GM18498 (cell line): ENCODE measurements around the gene DHX58.
A peak's percentile ranks its signal among the peaks of the same experiment; 100 is the strongest.
"Not testable (repeated sequence)": the region's sequence is repeated elsewhere in the genome, so short reads cannot be mapped to it uniquely, and the experiment has no call there.

Experiments
- ATAC-seq: cut with Tn5 transposase; IDR thresholded peaks from one replicate; pipeline ENCODE4 v1.9.1; 2021; ENCODE audit warnings: mild to moderate bottlenecking, moderate library complexity; ENCODE audit not compliant: unreplicated experiment

Gene DHX58

GRCh38 chr17:42112552-42113176 lies at the start of gene DHX58:
Gene DHX58 (minus strand): TSS chr17:42112714. CDS start chr17:42111892, 822 bp downstream.
- peak; percentile 60 for ATAC-seq

DNA sequence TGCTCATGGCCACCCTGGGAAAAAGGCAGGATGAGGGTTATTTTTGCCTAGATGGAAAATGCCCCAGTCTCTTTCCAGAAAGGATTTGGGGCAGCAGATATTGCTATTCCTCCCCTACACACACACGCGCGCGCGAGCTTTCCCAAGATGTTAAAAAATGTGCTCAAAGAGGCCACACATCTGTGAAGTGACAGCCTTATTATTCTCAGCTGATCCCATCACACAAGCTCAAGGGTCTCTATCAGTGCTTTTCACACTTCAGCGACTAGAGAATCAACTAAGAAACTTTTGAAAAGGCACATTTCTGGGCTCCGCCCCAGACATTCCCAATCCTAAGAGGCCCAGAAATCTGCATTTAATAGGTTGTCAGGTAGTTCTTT lies 48.0 kb upstream of the DHX58 start:
- ATAC-seq = no peak

- no peak for ATAC-seq
Measured at GRCh38 chr17:42159796-42160530, 47.4 kb upstream of the DHX58 start.

GRCh38 chr17:42155614-42156045 lies 43.1 kb upstream of the DHX58 start:
- no peak for ATAC-seq

- ATAC-seq = no peak
Measured at GRCh38 chr17:42153919-42154742, 41.6 kb upstream of the DHX58 start.

DNA sequence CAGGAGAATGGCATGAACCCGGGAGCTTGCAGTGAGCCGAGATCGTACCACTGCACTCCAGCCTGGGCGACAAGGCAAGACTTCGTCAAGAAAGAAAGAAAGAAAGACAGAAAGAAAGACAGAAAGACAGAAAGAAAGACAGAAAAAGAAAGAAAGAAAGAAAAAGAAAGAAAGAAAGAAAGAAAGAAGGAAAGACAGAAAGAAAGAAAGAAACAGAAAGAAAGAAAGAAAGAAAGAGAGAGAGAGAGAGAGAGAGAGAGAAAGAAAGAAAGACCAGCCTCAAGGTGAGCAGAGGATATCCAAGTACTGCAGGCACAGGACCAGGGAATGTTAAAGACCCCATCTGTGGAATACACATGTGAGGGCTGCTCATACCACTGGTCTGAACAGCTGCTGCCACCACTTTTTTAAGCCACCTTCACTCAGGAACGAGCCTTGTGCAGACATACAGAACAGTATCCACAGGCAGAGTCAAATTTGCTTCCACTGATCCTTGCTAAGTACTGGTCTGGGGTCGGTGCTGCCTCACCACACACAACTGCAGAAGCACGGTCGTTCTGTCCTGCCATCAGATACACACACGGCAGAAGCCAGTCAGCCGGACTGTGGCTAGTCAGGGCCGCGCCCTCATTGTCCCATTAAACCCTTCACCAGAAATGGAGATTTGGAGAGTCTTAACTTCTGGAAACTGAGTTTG lies 34.5 kb upstream of the DHX58 start:
- ATAC-seq = no peak

DNA sequence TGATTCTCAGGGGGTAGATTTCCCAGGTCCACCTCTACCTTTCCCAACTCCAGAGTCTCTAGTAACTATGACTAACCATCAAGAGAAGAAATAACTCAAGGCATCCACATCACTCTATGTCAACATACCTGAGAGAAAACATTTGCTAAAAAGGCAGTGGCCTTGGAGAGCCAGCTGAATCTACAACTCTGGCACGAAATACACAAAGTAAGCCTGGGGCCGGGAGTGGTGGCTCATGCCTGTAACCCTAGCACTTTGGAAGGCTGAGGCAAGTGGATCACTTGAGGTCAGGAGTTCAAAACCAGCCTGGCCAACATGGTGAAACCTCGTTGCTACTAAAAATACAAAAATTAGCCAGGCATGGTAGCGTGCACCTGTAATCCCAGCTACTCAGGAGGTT lies 30.6 kb upstream of the DHX58 start:
- not testable (repeated sequence) for ATAC-seq

GRCh38 chr17:42142371-42142896 lies 29.9 kb upstream of the DHX58 start:
- ATAC-seq = no peak

- ATAC-seq = no peak
Measured at GRCh38 chr17:42141382-42141781, 28.9 kb upstream of the DHX58 start.

- ATAC-seq = not testable (repeated sequence)
Measured at GRCh38 chr17:42140690-42141089, 28.2 kb upstream of the DHX58 start.

DNA sequence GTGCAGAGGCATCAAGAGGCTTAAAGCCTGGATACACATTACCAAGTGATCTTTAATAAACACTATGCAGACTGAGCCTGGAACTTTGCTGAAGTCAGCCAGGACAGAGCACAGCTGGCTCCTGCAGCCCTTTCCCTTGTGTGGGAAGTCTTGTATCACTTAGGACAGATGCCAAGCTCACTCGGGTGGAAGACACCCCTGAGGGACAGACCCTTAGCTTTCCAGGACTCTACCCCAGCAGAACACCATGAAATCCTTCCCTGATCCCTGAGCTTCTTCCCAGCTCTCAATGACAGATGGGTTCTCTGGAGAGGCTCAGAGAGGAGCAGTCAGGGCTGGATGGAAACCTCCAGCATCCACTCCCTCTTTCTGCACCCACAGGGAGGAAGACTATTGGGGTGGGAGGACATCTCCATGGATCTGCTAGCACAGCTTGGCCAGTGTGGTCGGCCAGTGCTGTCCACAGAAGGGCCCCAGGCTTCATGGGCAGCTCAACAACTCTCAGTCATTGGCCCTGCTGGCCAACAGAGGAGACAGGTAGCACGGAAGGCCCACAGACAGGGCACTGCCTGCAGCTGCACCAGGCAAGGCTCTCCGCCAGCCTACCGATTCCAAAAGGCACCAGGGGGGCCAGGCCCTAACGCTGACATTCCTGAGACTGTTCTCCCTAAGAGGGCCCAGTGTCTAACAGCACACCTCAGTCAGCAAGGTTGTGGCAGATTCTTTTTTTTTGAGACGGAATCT lies 26.4 kb upstream of the DHX58 start:
- no peak for ATAC-seq

DNA sequence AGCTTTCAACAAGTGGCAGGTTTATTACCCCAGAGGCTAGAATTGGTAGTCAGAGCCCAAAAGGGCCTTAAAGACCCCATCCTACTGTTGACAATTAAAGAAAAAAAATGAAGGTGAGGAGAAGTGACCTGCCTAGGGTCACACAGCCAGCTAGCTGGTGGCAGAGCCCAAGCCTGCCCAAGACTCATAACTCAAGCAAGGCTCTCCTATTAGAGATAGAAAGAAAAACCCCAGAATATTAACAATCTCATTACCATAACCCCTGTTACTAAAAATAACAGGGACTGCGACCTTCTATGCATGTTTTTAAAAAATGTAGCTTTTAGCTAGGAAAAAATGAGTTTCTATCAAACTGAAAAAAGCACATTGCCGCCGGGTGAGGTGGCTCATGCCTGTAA lies 24.1 kb upstream of the DHX58 start:
- ATAC-seq = no peak

- no peak for ATAC-seq
Measured at GRCh38 chr17:42135664-42136653, 23.4 kb upstream of the DHX58 start.

GRCh38 chr17:42135151-42135550 lies 22.6 kb upstream of the DHX58 start:
- ATAC-seq = no peak

DNA sequence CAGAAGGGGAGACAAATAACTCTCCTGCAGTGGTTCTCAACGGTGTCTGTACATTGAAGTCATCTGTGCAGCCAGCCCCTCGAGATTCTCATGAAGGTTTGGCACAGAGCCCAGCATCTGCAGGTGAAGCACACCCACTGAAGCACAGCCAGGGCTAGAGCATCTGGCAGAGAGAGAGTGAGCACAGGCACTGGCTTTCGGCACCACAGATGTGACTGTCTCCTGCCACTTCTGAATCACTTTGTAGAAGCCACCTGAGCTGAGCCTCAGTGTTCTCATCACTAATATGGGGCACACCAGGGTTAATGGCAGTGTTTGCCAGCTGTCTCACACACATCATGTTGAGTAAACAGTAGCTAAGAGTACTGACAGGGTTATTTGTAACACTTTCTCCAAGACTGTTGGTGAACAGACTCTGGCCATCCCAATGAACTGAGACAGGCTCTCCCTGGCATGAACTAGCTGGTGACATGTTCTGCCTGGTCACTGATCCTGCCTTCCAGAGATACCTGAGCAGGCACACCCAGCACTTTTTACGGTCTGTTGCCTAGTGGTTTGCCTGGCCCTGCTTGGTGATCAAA lies 21.0 kb upstream of the DHX58 start:
- peak; percentile 74 for ATAC-seq

DNA sequence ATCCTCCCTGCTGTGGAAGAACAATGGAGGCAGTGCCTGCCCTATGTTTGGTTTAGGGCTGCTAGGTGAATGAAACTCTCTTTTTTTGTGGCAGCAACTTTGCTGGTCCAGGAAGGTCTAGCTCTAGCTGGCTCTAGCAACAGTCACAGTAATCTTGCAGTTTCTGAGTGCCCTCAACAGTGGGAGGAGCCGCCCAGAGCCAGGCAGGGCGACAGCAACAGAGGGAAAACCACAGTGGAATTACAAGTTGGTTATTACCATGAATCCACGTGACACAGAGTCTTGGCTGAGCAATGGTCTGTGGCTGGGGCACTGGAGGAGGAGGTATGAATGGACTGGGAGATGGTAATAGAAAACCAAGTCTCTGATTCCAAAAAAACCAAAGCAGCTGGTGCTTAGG lies 20.4 kb upstream of the DHX58 start:
- peak; percentile 27 for ATAC-seq

- ATAC-seq = no peak
Measured at GRCh38 chr17:42131981-42132432, 19.5 kb upstream of the DHX58 start.

- no peak for ATAC-seq
Measured at GRCh38 chr17:42131232-42131631, 18.7 kb upstream of the DHX58 start.
